Stimulated activated CD8-positive, alpha-beta memory T cell treated with anti-CD3 and anti-CD28 coated beads, Interleukin-7, amount 100 ng/mL, for 24 hours (primary cell): ENCODE measurements around the gene TBC1D1.

Experiments used
- DNase-seq: peaks from one replicate; pipeline ENCODE4 v3.0.0-alpha.2; 2020; ENCODE audit warnings: low read depth

Gene TBC1D1

GRCh38 chr4:37928426-37929416 is 37.8 kb downstream of the TBC1D1 start:
- DNase-seq: no peak

DNA sequence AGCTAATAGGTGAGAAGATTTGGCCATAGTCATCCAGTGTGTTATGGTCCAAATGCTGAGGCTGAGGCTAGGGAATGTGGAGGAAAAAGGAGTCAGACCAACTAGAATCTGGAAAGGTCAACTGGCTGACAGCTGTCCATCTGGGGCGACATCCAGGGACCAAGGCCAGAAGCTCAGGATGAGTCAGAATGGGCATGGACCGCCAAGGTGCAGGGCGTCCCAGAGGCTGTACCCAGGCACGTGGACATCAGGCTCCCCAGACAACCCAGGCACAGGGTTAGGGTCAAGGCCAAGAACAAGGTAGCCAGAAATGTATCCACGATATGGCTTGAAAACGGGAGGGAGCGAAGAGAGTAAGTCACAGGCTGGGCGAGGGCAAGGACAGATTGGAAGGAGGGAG is 43.2 kb downstream of the TBC1D1 start:
- no peak for DNase-seq

DNA sequence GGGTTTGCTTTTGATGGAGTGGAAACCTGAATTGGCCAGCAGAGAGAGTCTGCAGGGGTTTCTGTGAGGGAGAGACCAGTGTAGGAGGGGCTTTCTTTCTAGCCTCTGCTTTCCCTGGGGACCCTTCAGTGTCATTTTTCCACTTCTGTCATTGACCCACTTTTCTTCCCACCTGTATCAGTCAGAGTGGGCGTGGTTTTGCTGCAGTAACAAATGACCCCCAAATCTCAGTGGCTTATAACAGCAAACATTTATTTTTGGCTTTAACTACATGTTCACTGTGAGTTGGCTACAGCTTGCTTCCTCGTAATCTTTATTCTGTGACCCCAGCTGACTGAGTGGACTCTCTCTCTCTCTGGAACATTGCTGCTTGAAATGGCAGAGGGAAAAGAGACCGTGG is 43.7 kb downstream of the TBC1D1 start:
- DNase-seq: no peak

- DNase-seq: no peak
Observed at GRCh38 chr4:37935026-37935425, 44.1 kb downstream of the TBC1D1 start.

- DNase-seq: no peak
Observed at GRCh38 chr4:37936889-37937498, 46.1 kb downstream of the TBC1D1 start.

GRCh38 chr4:37938208-37938607 is 47.3 kb downstream of the TBC1D1 start:
- no peak for DNase-seq

DNA sequence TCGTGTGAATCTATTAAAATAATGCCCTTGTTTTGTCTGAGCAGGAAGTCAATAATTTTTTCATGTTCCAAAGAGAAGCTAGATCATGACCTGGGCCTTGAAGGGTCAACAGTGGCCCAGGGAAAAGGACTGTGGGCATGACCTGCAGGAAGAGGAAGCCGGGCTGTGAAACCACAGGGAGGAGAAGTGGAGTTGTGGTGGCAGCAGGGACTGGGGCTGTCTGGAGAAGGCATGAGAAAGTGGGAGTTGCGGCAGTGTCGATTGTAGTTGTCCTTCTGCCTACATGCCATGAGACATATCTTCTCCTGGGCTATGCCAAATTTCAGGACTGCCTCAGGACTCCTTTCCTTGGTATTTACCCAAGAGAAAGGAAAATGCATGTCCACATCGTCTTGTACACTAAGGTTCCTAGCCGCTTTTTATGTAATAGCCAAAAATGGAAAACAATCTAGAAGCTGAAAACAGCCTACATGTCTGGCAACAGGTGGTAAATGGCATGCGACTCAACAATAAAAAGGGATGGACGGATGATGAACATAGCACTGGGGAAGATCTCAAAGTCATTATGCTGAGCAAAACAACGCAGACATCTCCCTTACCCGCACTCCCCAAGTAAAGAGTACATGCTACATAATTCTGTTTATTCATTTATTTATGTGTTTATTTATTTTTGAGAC is 55.8 kb downstream of the TBC1D1 start:
- DNase-seq: no peak

- DNase-seq: no peak
Observed at GRCh38 chr4:37948542-37948941, 57.7 kb downstream of the TBC1D1 start.

DNA sequence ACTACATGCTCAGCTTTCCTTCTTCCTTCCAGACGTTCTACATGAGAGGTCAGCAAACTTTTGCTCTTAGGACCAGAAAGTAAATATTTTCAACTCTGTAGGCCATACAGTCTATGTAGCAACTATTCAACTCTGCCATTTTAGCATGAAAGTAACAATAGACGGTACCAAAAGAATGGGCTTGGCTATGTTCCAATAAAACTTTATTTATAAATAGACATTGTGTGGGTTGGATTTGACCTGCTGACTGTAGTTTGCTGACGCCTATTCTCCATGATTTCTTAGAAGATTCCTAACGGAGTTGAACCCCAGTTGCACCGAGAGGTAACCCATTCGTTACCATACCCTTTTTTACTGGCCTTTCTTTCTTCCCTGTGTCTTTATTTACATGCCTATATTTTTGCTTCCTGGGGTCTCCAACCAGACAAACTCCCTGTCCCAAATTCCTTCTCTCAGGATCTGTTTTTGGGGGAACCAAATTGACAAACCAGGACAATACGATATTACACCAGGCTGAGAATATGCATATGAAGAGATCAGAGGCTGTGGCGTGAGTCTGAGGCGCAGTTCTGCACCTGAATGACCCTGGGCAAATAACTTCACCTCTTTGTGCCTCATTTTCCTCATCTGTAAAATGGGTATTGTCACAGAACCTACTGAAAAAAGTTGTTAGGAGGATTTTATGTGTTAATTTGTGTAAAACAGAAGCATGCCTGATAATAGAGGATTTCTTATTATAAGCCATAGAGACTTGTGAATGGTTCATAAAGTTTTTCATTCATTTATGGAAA is 58.9 kb downstream of the TBC1D1 start:
- DNase-seq: no peak

DNA sequence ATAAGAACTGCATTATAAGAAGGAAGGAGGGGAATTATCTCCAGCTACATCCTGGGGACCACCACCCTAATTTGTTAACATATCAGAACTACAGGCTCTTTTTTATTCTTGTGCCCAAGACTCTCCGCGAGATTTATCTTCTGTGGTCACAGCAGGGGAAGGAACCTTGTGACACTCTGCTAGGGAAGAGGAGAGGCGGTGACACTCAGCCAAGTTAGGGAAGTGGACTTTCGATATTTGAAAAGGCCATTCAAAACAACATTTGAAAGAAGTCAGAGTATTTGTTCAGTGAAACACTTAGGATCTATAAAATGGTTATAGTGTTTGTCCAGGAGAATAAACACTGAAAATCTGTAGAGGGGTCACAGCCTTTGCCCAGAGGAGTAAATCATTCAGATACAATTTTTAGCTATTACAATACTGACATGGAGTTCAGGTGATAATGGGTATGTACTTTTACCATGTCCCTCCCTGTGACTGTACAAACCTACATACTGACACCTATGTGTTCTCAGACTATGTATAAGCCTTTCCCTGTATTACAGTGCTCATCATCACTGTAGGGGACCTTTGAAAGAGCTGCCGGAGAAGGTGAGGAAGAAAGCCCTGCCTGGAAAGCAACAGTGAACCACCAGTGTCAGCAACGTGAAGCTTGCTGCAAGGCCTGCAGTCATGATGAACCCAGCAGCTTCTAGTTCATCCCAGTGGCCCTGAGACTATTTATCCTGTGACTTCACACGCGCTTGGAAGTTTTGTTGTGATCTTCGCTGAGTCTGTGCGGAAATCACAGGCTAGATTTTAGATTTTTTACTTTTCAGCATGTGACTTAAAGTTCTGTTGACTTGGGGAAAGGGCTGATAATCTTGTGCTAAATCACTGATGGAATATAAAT is 60.8 kb downstream of the TBC1D1 start:
- no peak for DNase-seq

GRCh38 chr4:37953156-37953555 is 62.3 kb downstream of the TBC1D1 start:
- DNase-seq: no peak

DNA sequence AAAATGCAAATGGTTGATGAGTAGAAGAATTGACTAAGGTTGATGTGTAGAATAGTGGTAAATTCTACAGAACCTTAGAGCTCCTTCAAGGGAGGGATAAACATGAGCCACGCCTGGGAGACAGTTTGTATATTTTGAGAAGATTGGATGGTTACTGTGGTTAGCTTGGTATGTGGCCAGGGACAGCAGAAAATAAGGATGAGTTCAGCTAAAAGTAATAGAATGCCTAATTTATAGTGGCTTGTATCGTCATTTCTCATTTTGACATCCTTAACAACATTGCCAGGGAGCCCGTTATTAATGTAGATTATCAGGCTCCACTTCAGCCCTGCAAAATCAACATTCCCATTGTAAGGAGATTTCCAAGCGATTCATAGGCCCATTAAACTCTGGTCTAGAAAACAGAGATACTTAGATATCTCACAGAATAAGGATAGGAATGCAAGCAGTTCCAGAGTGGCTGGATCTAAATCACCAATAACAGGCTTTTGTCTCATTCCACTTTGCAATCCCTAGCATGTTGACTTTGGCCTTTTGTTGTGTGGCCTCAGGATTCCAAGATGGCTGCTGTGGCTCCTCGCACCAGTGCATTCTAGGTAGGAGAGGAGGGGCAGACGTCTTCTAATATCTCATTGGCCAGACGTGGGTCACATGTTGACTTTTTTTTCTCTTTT is 62.9 kb downstream of the TBC1D1 start:
- no peak for DNase-seq

- DNase-seq: no peak
Observed at GRCh38 chr4:37956941-37957340, 66.1 kb downstream of the TBC1D1 start.

GRCh38 chr4:37958932-37959331 is 68.0 kb downstream of the TBC1D1 start:
- no peak for DNase-seq

DNA sequence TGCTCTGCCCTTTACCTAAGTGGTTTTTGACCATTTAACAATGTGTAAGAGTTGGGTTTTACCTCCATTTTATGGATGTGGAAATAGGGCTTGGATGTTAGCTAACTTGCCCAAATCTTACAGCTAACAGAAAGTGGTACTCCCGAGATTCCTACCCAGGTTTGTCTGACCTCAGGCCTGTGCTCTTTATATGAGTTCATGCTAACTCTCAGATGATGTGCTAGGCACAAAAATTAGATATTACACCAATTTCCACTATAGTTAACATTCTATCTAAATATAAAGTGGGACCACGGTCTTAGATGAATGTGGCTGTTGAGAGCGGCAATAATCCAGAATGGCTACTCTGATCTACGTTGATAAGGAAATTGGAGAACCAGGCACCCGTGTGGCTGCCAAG is 69.2 kb downstream of the TBC1D1 start, which contains the start of gene PTTG2:
TSS of gene PTTG2 (plus strand) at position 301 of the 400 bp plus-strand sequence. CDS start at position 338, 37 bp downstream.
- no peak for DNase-seq

DNA sequence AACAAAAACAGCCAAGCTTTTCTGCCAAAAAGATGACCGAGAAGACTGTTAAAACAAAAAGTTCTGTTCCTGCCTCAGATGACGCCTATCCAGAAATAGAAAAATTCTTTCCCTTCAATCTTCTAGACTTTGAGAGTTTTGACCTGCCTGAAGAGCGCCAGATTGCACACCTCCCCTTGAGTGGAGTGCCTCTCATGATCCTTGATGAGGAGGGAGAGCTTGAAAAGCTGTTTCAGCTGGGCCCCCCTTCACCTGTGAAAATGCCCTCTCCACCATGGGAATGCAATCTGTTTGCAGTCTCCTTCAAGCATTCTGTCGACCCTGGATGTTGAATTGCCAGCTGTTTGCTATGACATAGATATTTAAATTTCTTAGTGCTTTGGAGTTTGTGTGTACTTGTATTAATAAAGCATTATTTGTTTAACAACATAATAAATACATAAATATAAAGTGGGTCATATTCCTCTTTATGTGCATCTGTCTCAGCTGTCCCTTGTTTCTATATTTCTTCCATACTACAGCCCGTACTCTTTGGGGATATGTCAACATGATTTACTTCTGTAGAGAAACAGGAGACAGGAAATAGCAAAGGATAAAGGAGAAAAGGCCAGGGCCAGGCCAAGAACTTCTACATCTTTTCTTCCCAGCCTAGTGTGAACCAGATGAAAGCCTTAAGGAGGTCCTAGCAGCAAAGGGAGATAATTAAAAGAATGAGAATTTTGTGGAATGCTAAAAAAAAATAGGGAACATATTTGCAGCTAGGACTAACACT is 70.0 kb downstream of the TBC1D1 start:
- DNase-seq: no peak

DNA sequence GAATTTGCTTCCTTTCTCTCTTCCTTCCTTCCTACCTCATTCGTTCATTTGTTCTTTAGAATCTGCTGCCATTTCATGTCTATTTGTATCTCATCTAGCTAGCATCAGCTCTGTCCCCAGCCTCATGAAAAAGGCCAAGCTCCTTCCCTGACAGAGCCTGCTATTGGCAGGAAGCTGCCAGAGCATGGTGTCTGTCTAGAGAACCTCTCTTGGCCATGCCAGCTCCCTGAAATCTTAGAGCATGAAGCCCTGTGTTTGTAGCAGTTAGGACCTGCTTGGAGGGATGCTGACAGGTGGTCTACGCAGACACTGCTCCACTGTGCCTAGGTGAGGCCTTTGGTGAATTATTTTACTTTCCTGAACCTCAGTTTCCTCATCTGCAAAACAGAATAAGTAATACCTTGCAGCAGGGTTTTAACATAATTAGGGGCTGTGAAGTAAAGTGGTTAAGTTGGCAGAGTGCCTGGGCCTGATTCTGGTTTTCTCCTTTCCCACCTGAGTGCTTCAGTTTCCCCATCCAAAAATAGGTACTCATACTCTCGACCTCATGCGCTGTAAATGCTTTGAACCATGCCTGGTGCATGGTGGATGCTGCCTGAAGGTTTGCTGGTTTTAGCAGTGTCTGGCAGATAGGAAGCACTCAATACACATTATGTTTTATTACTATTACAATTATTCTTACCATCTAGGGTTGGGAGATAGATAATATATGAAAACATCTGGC is 74.0 kb downstream of the TBC1D1 start:
- no peak for DNase-seq

DNA sequence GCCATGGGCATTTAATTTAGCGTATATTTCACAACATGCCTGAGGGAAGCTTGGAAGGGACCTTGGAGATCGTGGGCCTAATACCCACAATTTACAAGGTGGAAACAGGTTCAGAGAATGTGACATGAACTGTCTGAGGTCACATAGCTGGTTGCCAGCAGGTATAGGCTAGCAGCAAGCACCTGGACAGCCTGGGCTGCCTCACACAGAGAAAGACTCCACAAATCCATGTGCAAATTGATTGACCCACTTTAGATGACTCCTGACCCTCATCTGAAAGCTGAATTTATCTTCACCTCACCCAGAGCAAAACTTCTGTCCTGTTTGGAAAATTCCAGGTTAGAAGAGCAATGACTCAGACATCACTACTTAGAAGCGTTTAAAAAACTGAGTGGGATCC is 75.2 kb downstream of the TBC1D1 start:
- DNase-seq: no peak

DNA sequence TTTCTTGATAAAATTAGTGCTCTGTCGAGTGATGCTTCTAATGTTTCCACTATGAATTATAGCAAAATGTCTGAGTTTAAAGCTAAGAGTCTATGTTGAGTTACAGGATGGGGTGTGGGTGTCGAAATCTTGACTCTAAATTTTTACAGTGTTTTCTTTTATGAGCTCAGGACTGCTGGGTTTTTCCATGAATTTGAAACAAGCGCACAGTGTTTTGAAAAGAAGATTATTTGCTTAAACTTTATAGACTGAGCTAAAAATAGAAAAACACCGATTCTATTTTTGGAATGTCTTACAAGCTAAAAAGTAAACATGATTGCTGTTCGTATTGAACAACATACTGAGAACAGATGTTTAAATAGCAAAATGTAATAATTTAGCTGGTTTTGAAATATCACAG is 76.9 kb downstream of the TBC1D1 start:
- no peak for DNase-seq
